ENCODE measurements around the gene NPEPL1.

GRCh38 chr20:58741384-58741783, 48.8 kb downstream of the NPEPL1 start:
- no peak for TF ChIP-seq JUND (IDR thresholded peaks at IDR 0.05; ENCODE audit: low read depth, low read length)
- no peak for TF ChIP-seq CTCF (IDR thresholded peaks at IDR 0.05 in 2 of 3, conservative IDR thresholded peaks at IDR 0.05 in 1 of 3; ENCODE audit: control insufficient read depth in 2 of 3, extremely low read depth in 1 of 3, insufficient read depth in 1 of 3, low read depth in 3 of 3, low read length in 3 of 3)
- TF ChIP-seq STAT1 (conservative IDR thresholded peaks at IDR 0.05): no peak
- TF ChIP-seq CREM (IDR thresholded peaks at IDR 0.05; ENCODE audit: low read depth): no peak
- no peak for TF ChIP-seq KDM1A (IDR thresholded peaks at IDR 0.05; ENCODE audit: borderline replicate concordance)
- no peak for TF ChIP-seq SREBF2 (IDR thresholded peaks at IDR 0.05; ENCODE audit: low read length)
- no peak for TF ChIP-seq ATF2 (IDR thresholded peaks at IDR 0.05; ENCODE audit: low read length)
- no peak for TF ChIP-seq POLR2A (IDR thresholded peaks at IDR 0.05; ENCODE audit: low read depth, low read length)
- TF ChIP-seq GATAD2B (conservative IDR thresholded peaks at IDR 0.05; ENCODE audit: low read depth): no peak
- no peak for TF ChIP-seq CEBPB (IDR thresholded peaks at IDR 0.05; ENCODE audit: borderline replicate concordance in 1 of 2, low read depth in 2 of 2, low read length in 2 of 2)

Measured in GM12878 (cell line).